Liver (tissue), 9 donors: ENCODE data around the gene UNKL. TPM values are rescaled to one million over a fixed set of nuclear protein-coding genes. Genes with fewer than 3 reads are reported as not detected.

Experiments used
- DNase-seq: peaks from one replicate; pipeline ENCODE4 v3.0.0-alpha.2; 2017; ENCODE audit warnings: low spot score
- H3K27ac ChIP-seq, 2 donors: one replicate each; pipeline ENCODE4 v1.7.0; 2013; ENCODE audit warnings: inconsistent platforms in 2 of 2, low read length in 2 of 2, control low read depth in 1 of 2, low read depth in 1 of 2, mild to moderate bottlenecking in 1 of 2
- H3K27me3 ChIP-seq, 4 donors: one replicate each; pipeline versions ENCODE4 v1.6.1 to v1.7.0; 2013; ENCODE audit warnings: low read length in 3 of 4, inconsistent platforms in 1 of 4, mild to moderate bottlenecking in 1 of 4, moderate library complexity in 1 of 4; ENCODE audit not compliant: control insufficient read depth in 4 of 4, insufficient read depth in 4 of 4
- H3K36me3 ChIP-seq, 4 donors: one replicate each; pipeline versions ENCODE4 v1.6.1 to v1.7.0; 2013; ENCODE audit warnings: low read length in 3 of 4, mild to moderate bottlenecking in 3 of 4, low read depth in 1 of 4, moderate library complexity in 1 of 4; ENCODE audit not compliant: control insufficient read depth in 4 of 4, insufficient read depth in 3 of 4
- H3K4me1 ChIP-seq, 4 donors: one replicate each; pipeline versions ENCODE4 v1.6.1 to v1.7.0; 2013; ENCODE audit warnings: low read length in 3 of 4, mild to moderate bottlenecking in 3 of 4, moderate library complexity in 1 of 4; ENCODE audit not compliant: control insufficient read depth in 4 of 4, insufficient read depth in 4 of 4
- H3K4me3 ChIP-seq, 3 donors: one replicate each; pipeline versions ENCODE4 v1.6.1 to v1.7.0; 2013; ENCODE audit warnings: low read length in 3 of 3, control low read depth in 1 of 3, low read depth in 1 of 3, mild to moderate bottlenecking in 1 of 3
- H3K9ac ChIP-seq, 2 donors: one replicate each; pipeline ENCODE4 v1.7.0; 2013; ENCODE audit warnings: low read length in 2 of 2, mild to moderate bottlenecking in 2 of 2, moderate library complexity in 2 of 2, control low read depth in 1 of 2, low read depth in 1 of 2
- H3K9me3 ChIP-seq, 4 donors: one replicate each; pipeline versions ENCODE4 v1.6.1 to v1.7.0; 2013; ENCODE audit warnings: low read length in 3 of 4; ENCODE audit not compliant: control insufficient read depth in 4 of 4
- ATF3 ChIP-seq: IDR thresholded peaks from 2 replicates; pipeline ENCODE4 v1.6.1; 2016; ENCODE audit warnings: antibody characterized with exemption
- CTCF ChIP-seq: fragments of 150-350 bp; IDR thresholded peaks from 2 replicates; pipeline ENCODE4 v1.5.1; 2017; ENCODE audit warnings: improper control_type of control experiment, low read depth, low read length; ENCODE audit not compliant: missing input control
- EGR1 ChIP-seq, 2 donors: IDR thresholded peaks; 2 replicates each; pipeline ENCODE4 v1.6.1; 2016 to 2018; ENCODE audit warnings: antibody characterized with exemption in 2 of 2, low read depth in 2 of 2
- FOXA1 ChIP-seq: IDR thresholded peaks from 2 replicates; pipeline ENCODE4 v1.6.1; 2016; ENCODE audit warnings: antibody characterized with exemption
- FOXA2 ChIP-seq: IDR thresholded peaks from 2 replicates; pipeline ENCODE4 v1.6.1; 2016; ENCODE audit warnings: antibody characterized with exemption
- GABPA ChIP-seq, 2 donors: IDR thresholded peaks in 1 of 2; conservative IDR thresholded peaks in 1 of 2; 2 replicates each; pipeline ENCODE4 v1.6.1; 2016; ENCODE audit warnings: antibody characterized with exemption in 2 of 2, mild to moderate bottlenecking in 1 of 2, moderate library complexity in 1 of 2
- HNF4A ChIP-seq, 2 donors: conservative IDR thresholded peaks; 2 replicates each; pipeline ENCODE4 v1.6.1; 2016; ENCODE audit warnings: antibody characterized with exemption in 2 of 2, mild to moderate bottlenecking in 2 of 2
- HNF4G ChIP-seq: IDR thresholded peaks from 2 replicates; pipeline ENCODE4 v1.6.1; 2016; ENCODE audit warnings: antibody characterized with exemption
- JUND ChIP-seq, 2 donors: IDR thresholded peaks; 2 replicates each; pipeline ENCODE4 v1.6.1; 2016; ENCODE audit warnings: antibody characterized with exemption in 2 of 2
- MAX ChIP-seq: IDR thresholded peaks from 2 replicates; pipeline ENCODE4 v1.6.1; 2016; ENCODE audit warnings: antibody characterized with exemption
- NR2F2 ChIP-seq: IDR thresholded peaks from 2 replicates; pipeline ENCODE4 v1.6.1; 2016; ENCODE audit warnings: antibody characterized with exemption
- RAD21 ChIP-seq, 2 donors: IDR thresholded peaks; 2 replicates each; pipeline ENCODE4 v1.6.1; 2016; ENCODE audit warnings: antibody characterized with exemption in 2 of 2, mild to moderate bottlenecking in 2 of 2
- REST ChIP-seq: IDR thresholded peaks from 2 replicates; pipeline ENCODE4 v1.6.1; 2016; ENCODE audit warnings: antibody characterized with exemption, mild to moderate bottlenecking
- RXRA ChIP-seq, 2 donors: IDR thresholded peaks; 2 replicates each; pipeline ENCODE4 v1.6.1; 2017 to 2018; ENCODE audit warnings: antibody characterized with exemption in 2 of 2, mild to moderate bottlenecking in 1 of 2
- SP1 ChIP-seq: IDR thresholded peaks from 2 replicates; pipeline ENCODE4 v1.6.1; 2018; ENCODE audit warnings: antibody characterized with exemption, mild to moderate bottlenecking
- TAF1 ChIP-seq: conservative IDR thresholded peaks from 2 replicates; pipeline ENCODE4 v1.6.1; 2016; ENCODE audit warnings: antibody characterized with exemption, mild to moderate bottlenecking
- YY1 ChIP-seq: IDR thresholded peaks from 2 replicates; pipeline ENCODE4 v1.6.1; 2016; ENCODE audit warnings: antibody characterized with exemption, mild to moderate bottlenecking
- ZBTB33 ChIP-seq: IDR thresholded peaks from 2 replicates; pipeline ENCODE4 v1.6.1; 2016; ENCODE audit warnings: antibody characterized with exemption
- WGBS: extraction: QIAGEN DNeasy Blood & Tissue Kit; methylation state at CpG from one replicate; pipeline ENCODE4 v1.1.7; 2013; 5-methylcytosine and 5-hydroxymethylcytosine counted together
- polyA plus RNA-seq, 2 donors: library from polyadenylated mRNA; stranded (reverse) in 1 of 2; unstranded in 1 of 2; fragments of 200-250 nt in 1 of 2; fragments of >200 nt in 1 of 2; fragmentation: Nextera tagmentation in 1 of 2; extraction: Ambion mirVana in 1 of 2; gene quantifications; one replicate each; pipeline versions ENCODE4 v1.2.1 to v1.2.3, GENCODE V29; 2013 to 2015
- total RNA-seq, 2 donors: library from RNA; depleted of rRNA; stranded (reverse); fragments of >200 nt; gene quantifications; one replicate each; pipeline ENCODE4 v1.2.3, GENCODE V29; 2014
- donor health status: healthy.
- donor health status: healthy.
- donor health status: healthy.
- donor health status: healthy.
- donor health status: healthy.

The UNKL gene
- total and polyA plus RNA-seq, 4 donors, result 3.5 to 14.7 (median 6.6) TPM

GRCh38 chr16:1443980-1444729, 29.7 kb upstream of the UNKL start, which contains the start of gene CCDC154:
CCDC154 (minus strand) TSS chr16:1444556; CDS start chr16:1444322, 234 bp downstream.
- H3K9me3 ChIP-seq, result no peaks in the 10 kb centered on the region
- H3K27ac ChIP-seq, result no peak within 1 kb of the TSS
- H3K4me1 ChIP-seq, result no peaks in the 10 kb centered on the region
- TF ChIP-seq HNF4G, result no peak
- no peak for TF ChIP-seq YY1
- no peak for TF ChIP-seq SP1
- TF ChIP-seq FOXA2, result no peak
- no peak for TF ChIP-seq REST
- TF ChIP-seq RXRA (IDR thresholded peaks at IDR 0.05), result no peak
- TF ChIP-seq ZBTB33, result no peak
- TF ChIP-seq NR2F2, result no peak
- no peak for TF ChIP-seq HNF4A (conservative IDR thresholded peaks at IDR 0.05)
- TF ChIP-seq RAD21 (IDR thresholded peaks at IDR 0.05), result no peak
- TF ChIP-seq JUND (IDR thresholded peaks at IDR 0.05), result no peak
- 83% methylated on average over 27 of the region's 27 CpGs for WGBS
- no peak for DNase-seq
- H3K9ac ChIP-seq, result no peak within 1 kb of the TSS
- peaks cover 0 to 17% (median 5%) of the 10 kb centered on the region in 4 donors for H3K36me3 ChIP-seq
- H3K4me3 ChIP-seq, result no peak within 1 kb of the TSS
- no peaks in the 10 kb centered on the region for H3K27me3 ChIP-seq

- peaks cover 0 to 14% (median 5%) of the 10 kb centered on the region in 4 donors for H3K36me3 ChIP-seq
- no peaks in the 10 kb centered on the region for H3K4me1 ChIP-seq
- no peak for DNase-seq
- no peak overlapping the region for H3K9ac ChIP-seq
- 89% methylated on average over 38 of the region's 38 CpGs for WGBS
- no peak overlapping the region for H3K27ac ChIP-seq
- no peaks in the 10 kb centered on the region for H3K9me3 ChIP-seq
- H3K27me3 ChIP-seq, result no peaks in the 10 kb centered on the region
- H3K4me3 ChIP-seq, result no peak overlapping the region
- TF ChIP-seq TAF1 (no peak), JUND (IDR thresholded peaks at IDR 0.05) (no peak), HNF4G (no peak), FOXA2 (no peak), MAX (no peak), REST (no peak), RXRA (IDR thresholded peaks at IDR 0.05) (no peak), HNF4A (conservative IDR thresholded peaks at IDR 0.05) (no peak), GABPA (IDR thresholded peaks at IDR 0.05 in 1 of 2, conservative IDR thresholded peaks at IDR 0.05 in 1 of 2) (no peak), CTCF (no peak), NR2F2 (no peak), FOXA1 (no peak), ATF3 (no peak), EGR1 (IDR thresholded peaks at IDR 0.05; ENCODE audit: low read depth in 2 of 2) (no peak), SP1 (no peak)
Measured at GRCh38 chr16:1443403-1443973, 29.0 kb upstream of the UNKL start.
